DND-41 (cell line): Measurements from ENCODE around the gene THSD4.
"Not testable (repeated sequence)": the region's sequence is repeated elsewhere in the genome, so short reads cannot be mapped to it uniquely, and the experiment has no call there.

Source experiments
- ATAC-seq: fragments of 200-7000 bp; cut with Tn5 transposase; 3 replicates; pipeline ENCODE4 v1.9.1; 2021; ENCODE audit warnings: low read depth; ENCODE audit not compliant: insufficient read depth
- DNase-seq: peaks from one replicate; pipeline ENCODE4 v3.0.0-alpha.2; 2020
- H2AFZ ChIP-seq: 2 replicates; pipeline ENCODE4 v1.6.0; 2012; ENCODE audit warnings: low read depth, low read length
- H3K27ac ChIP-seq: 2 replicates; pipeline ENCODE4 v1.5.1; 2012; ENCODE audit warnings: low read length, inconsistent platforms
- H3K27me3 ChIP-seq: fragments of 200-600 bp; sonication (generic); 2 replicates; pipeline ENCODE4 v1.6.0; 2012; ENCODE audit warnings: low read length, mild to moderate bottlenecking, inconsistent platforms; ENCODE audit not compliant: insufficient read depth, poor library complexity
- H3K36me3 ChIP-seq: 2 replicates; pipeline ENCODE4 v1.5.1; 2012; ENCODE audit warnings: low read length, inconsistent platforms; ENCODE audit not compliant: insufficient read depth
- H3K4me1 ChIP-seq: 2 replicates; pipeline ENCODE4 v1.5.1; 2012; ENCODE audit warnings: mild to moderate bottlenecking, low read length; ENCODE audit not compliant: insufficient read depth
- H3K4me2 ChIP-seq: 2 replicates; pipeline ENCODE4 v1.6.0; 2012; ENCODE audit warnings: mild to moderate bottlenecking, moderate library complexity, low read length, inconsistent platforms; ENCODE audit not compliant: insufficient read depth
- H3K4me3 ChIP-seq, 2 experiments: fragments of 200-600 bp in 1 of 2; shearing (Covaris generic) in 1 of 2; 2 replicates each; pipeline ENCODE4 v1.5.1; 2012 to 2016; ENCODE audit warnings: inconsistent platforms in 2 of 2, low read length in 2 of 2, mild to moderate bottlenecking in 2 of 2, low read depth in 1 of 2, moderate library complexity in 1 of 2
- H3K79me2 ChIP-seq: 2 replicates; pipeline ENCODE4 v1.6.0; 2012; ENCODE audit warnings: low read length, inconsistent platforms; ENCODE audit not compliant: insufficient read depth
- H3K9ac ChIP-seq: 2 replicates; pipeline ENCODE4 v1.6.0; 2012; ENCODE audit warnings: low read depth, mild to moderate bottlenecking, inconsistent platforms, low read length, moderate library complexity
- H3K9me3 ChIP-seq: 2 replicates; pipeline ENCODE4 v1.5.1; 2012; ENCODE audit warnings: low read length, moderate library complexity, mild to moderate bottlenecking, inconsistent platforms; ENCODE audit not compliant: insufficient read depth, severe bottlenecking
- H4K20me1 ChIP-seq: 2 replicates; pipeline ENCODE4 v1.6.0; 2012; ENCODE audit warnings: low read length; ENCODE audit not compliant: insufficient read depth
- CTCF ChIP-seq: IDR thresholded peaks from 2 replicates; pipeline ENCODE4 v1.5.1; 2012; ENCODE audit warnings: borderline replicate concordance, low read length, moderate library complexity, mild to moderate bottlenecking; ENCODE audit not compliant: poor library complexity, severe bottlenecking; ENCODE audit errors: extremely low read depth
- EZH2 ChIP-seq: IDR thresholded peaks from 3 replicates; pipeline ENCODE4 v1.6.1; 2012; ENCODE audit warnings: borderline replicate concordance, low read depth, mild to moderate bottlenecking, moderate library complexity, low read length, inconsistent platforms; ENCODE audit not compliant: severe bottlenecking

The THSD4 gene

GRCh38 chr15:71723344-71723743, 608.1 kb downstream of the THSD4 start:
- Histone ChIP-seq H3K79me2 (no peaks in the 10 kb centered on the region), H3K27me3 (no peaks in the 10 kb centered on the region), H3K9ac (no peak overlapping the region), H3K36me3 (no peaks in the 10 kb centered on the region), H2AFZ (no peak overlapping the region), H4K20me1 (no peaks in the 10 kb centered on the region), H3K4me1 (no peaks in the 10 kb centered on the region), H3K4me3 (no peak overlapping the region), H3K9me3 (no peaks in the 10 kb centered on the region), H3K27ac (no peak overlapping the region), H3K4me2 (no peak overlapping the region)
- no peak for ATAC-seq
- DNase-seq = no peak
- TF ChIP-seq CTCF (no peak), EZH2 (no peak)

GRCh38 chr15:71725207-71725955, 610.1 kb downstream of the THSD4 start:
- DNase-seq, H3K4me2 ChIP-seq, H3K4me3 ChIP-seq, H3K9ac ChIP-seq, H3K27ac ChIP-seq, H3K9me3 ChIP-seq, H3K36me3 ChIP-seq, H3K79me2 ChIP-seq, H3K4me1 ChIP-seq, ATAC-seq, H2AFZ ChIP-seq, H3K27me3 ChIP-seq, H4K20me1 ChIP-seq: not testable (repeated sequence)

GRCh38 chr15:71728881-71729280, 613.6 kb downstream of the THSD4 start:
- no peak for ATAC-seq
- Histone ChIP-seq H3K27me3 (peaks cover 7% of the 10 kb centered on the region), H3K27ac (no peak overlapping the region), H3K4me1 (no peaks in the 10 kb centered on the region), H3K4me3 (no peak overlapping the region), H3K9me3 (no peaks in the 10 kb centered on the region), H4K20me1 (no peaks in the 10 kb centered on the region), H3K4me2 (no peak overlapping the region), H3K36me3 (no peaks in the 10 kb centered on the region), H2AFZ (no peak overlapping the region), H3K79me2 (no peaks in the 10 kb centered on the region), H3K9ac (no peak overlapping the region)
- no peak for TF ChIP-seq CTCF
- no peak for TF ChIP-seq EZH2
- DNase-seq = no peak

GRCh38 chr15:71729319-71729718, 614.0 kb downstream of the THSD4 start:
- Histone ChIP-seq H3K27ac (no peak overlapping the region), H4K20me1 (no peaks in the 10 kb centered on the region), H3K4me1 (no peaks in the 10 kb centered on the region), H3K4me3 (no peak overlapping the region), H3K9ac (no peak overlapping the region), H3K79me2 (no peaks in the 10 kb centered on the region), H2AFZ (no peak overlapping the region), H3K4me2 (no peak overlapping the region), H3K27me3 (peaks cover 7% of the 10 kb centered on the region), H3K9me3 (no peaks in the 10 kb centered on the region), H3K36me3 (no peaks in the 10 kb centered on the region)
- ATAC-seq = no peak
- TF ChIP-seq EZH2 (no peak), CTCF (no peak)
- no peak for DNase-seq
